Liver (tissue), 9 donors: ENCODE results near the gene MAPRE3. TPM values are rescaled to one million over a fixed set of nuclear protein-coding genes. Genes with fewer than 3 reads are reported as not detected.
A peak's percentile ranks its signal among the peaks of the same experiment; 100 is the strongest.

Source experiments
- DNase-seq: peaks from one replicate; pipeline ENCODE4 v3.0.0-alpha.2; 2017; ENCODE audit warnings: low spot score
- H3K27ac ChIP-seq, 2 donors: one replicate each; pipeline ENCODE4 v1.7.0; 2013; ENCODE audit warnings: inconsistent platforms in 2 of 2, low read length in 2 of 2, control low read depth in 1 of 2, low read depth in 1 of 2, mild to moderate bottlenecking in 1 of 2
- H3K27me3 ChIP-seq, 4 donors: one replicate each; pipeline versions ENCODE4 v1.6.1 to v1.7.0; 2013; ENCODE audit warnings: low read length in 3 of 4, inconsistent platforms in 1 of 4, mild to moderate bottlenecking in 1 of 4, moderate library complexity in 1 of 4; ENCODE audit not compliant: control insufficient read depth in 4 of 4, insufficient read depth in 4 of 4
- H3K36me3 ChIP-seq, 4 donors: one replicate each; pipeline versions ENCODE4 v1.6.1 to v1.7.0; 2013; ENCODE audit warnings: low read length in 3 of 4, mild to moderate bottlenecking in 3 of 4, low read depth in 1 of 4, moderate library complexity in 1 of 4; ENCODE audit not compliant: control insufficient read depth in 4 of 4, insufficient read depth in 3 of 4
- H3K4me1 ChIP-seq, 4 donors: one replicate each; pipeline versions ENCODE4 v1.6.1 to v1.7.0; 2013; ENCODE audit warnings: low read length in 3 of 4, mild to moderate bottlenecking in 3 of 4, moderate library complexity in 1 of 4; ENCODE audit not compliant: control insufficient read depth in 4 of 4, insufficient read depth in 4 of 4
- H3K4me3 ChIP-seq, 3 donors: one replicate each; pipeline versions ENCODE4 v1.6.1 to v1.7.0; 2013; ENCODE audit warnings: low read length in 3 of 3, control low read depth in 1 of 3, low read depth in 1 of 3, mild to moderate bottlenecking in 1 of 3
- H3K9ac ChIP-seq, 2 donors: one replicate each; pipeline ENCODE4 v1.7.0; 2013; ENCODE audit warnings: low read length in 2 of 2, mild to moderate bottlenecking in 2 of 2, moderate library complexity in 2 of 2, control low read depth in 1 of 2, low read depth in 1 of 2
- H3K9me3 ChIP-seq, 4 donors: one replicate each; pipeline versions ENCODE4 v1.6.1 to v1.7.0; 2013; ENCODE audit warnings: low read length in 3 of 4; ENCODE audit not compliant: control insufficient read depth in 4 of 4
- ATF3 ChIP-seq: IDR thresholded peaks from 2 replicates; pipeline ENCODE4 v1.6.1; 2016; ENCODE audit warnings: antibody characterized with exemption
- CTCF ChIP-seq: fragments of 150-350 bp; IDR thresholded peaks from 2 replicates; pipeline ENCODE4 v1.5.1; 2017; ENCODE audit warnings: improper control_type of control experiment, low read depth, low read length; ENCODE audit not compliant: missing input control
- FOXA2 ChIP-seq: IDR thresholded peaks from 2 replicates; pipeline ENCODE4 v1.6.1; 2016; ENCODE audit warnings: antibody characterized with exemption
- JUND ChIP-seq, 2 donors: IDR thresholded peaks; 2 replicates each; pipeline ENCODE4 v1.6.1; 2016; ENCODE audit warnings: antibody characterized with exemption in 2 of 2
- NR2F2 ChIP-seq: IDR thresholded peaks from 2 replicates; pipeline ENCODE4 v1.6.1; 2016; ENCODE audit warnings: antibody characterized with exemption
- RAD21 ChIP-seq, 2 donors: IDR thresholded peaks; 2 replicates each; pipeline ENCODE4 v1.6.1; 2016; ENCODE audit warnings: antibody characterized with exemption in 2 of 2, mild to moderate bottlenecking in 2 of 2
- REST ChIP-seq: IDR thresholded peaks from 2 replicates; pipeline ENCODE4 v1.6.1; 2016; ENCODE audit warnings: antibody characterized with exemption, mild to moderate bottlenecking
- RXRA ChIP-seq, 2 donors: IDR thresholded peaks; 2 replicates each; pipeline ENCODE4 v1.6.1; 2017 to 2018; ENCODE audit warnings: antibody characterized with exemption in 2 of 2, mild to moderate bottlenecking in 1 of 2
- SP1 ChIP-seq: IDR thresholded peaks from 2 replicates; pipeline ENCODE4 v1.6.1; 2018; ENCODE audit warnings: antibody characterized with exemption, mild to moderate bottlenecking
- TAF1 ChIP-seq: conservative IDR thresholded peaks from 2 replicates; pipeline ENCODE4 v1.6.1; 2016; ENCODE audit warnings: antibody characterized with exemption, mild to moderate bottlenecking
- ZBTB33 ChIP-seq: IDR thresholded peaks from 2 replicates; pipeline ENCODE4 v1.6.1; 2016; ENCODE audit warnings: antibody characterized with exemption
- WGBS: extraction: QIAGEN DNeasy Blood & Tissue Kit; methylation state at CpG from one replicate; pipeline ENCODE4 v1.1.7; 2013; 5-methylcytosine and 5-hydroxymethylcytosine counted together
- polyA plus RNA-seq, 2 donors: library from polyadenylated mRNA; stranded (reverse) in 1 of 2; unstranded in 1 of 2; fragments of 200-250 nt in 1 of 2; fragments of >200 nt in 1 of 2; fragmentation: Nextera tagmentation in 1 of 2; extraction: Ambion mirVana in 1 of 2; gene quantifications; one replicate each; pipeline versions ENCODE4 v1.2.1 to v1.2.3, GENCODE V29; 2013 to 2015
- total RNA-seq, 2 donors: library from RNA; depleted of rRNA; stranded (reverse); fragments of >200 nt; gene quantifications; one replicate each; pipeline ENCODE4 v1.2.3, GENCODE V29; 2014
- donor health status: healthy.
- donor health status: healthy.
- donor health status: healthy.
- donor health status: healthy.
- donor health status: healthy.

Gene MAPRE3
- total and polyA plus RNA-seq, 4 donors, result 1.0 to 15.8 (median 9.8) TPM

- TF ChIP-seq CTCF (no peak), JUND (IDR thresholded peaks at IDR 0.05) (no peak), RXRA (IDR thresholded peaks at IDR 0.05) (no peak), SP1 (no peak), TAF1 (no peak), ATF3 (no peak)
These were observed 43.3 kb downstream of the MAPRE3 start (continued) for GRCh38 chr2:27013738-27014137.

- no peak for DNase-seq
- no peak overlapping the region for H3K4me3 ChIP-seq
- H3K27ac ChIP-seq, result peak overlapping the region; percentile 53 to 63
- no peaks in the 10 kb centered on the region for H3K36me3 ChIP-seq
- H3K9me3 ChIP-seq, result no peaks in the 10 kb centered on the region
- H3K27me3 ChIP-seq, result no peaks in the 10 kb centered on the region
- TF ChIP-seq NR2F2, result no peak
- no peak for TF ChIP-seq REST
- TF ChIP-seq FOXA2, result peak; percentile 59
- TF ChIP-seq ZBTB33, result no peak
- WGBS, result 71% methylated on average over 8 of the region's 8 CpGs
- H3K9ac ChIP-seq, result no peak overlapping the region
- H3K4me1 ChIP-seq, result peaks cover 26 to 55% (median 42%) of the 10 kb centered on the region in 4 donors
These were observed 44.5 kb downstream of the MAPRE3 start for GRCh38 chr2:27014771-27015433.

GRCh38 chr2:27016801-27017325 lies 46.4 kb downstream of the MAPRE3 start:
- TF ChIP-seq CTCF (peak; percentile 74), ATF3 (no peak), RXRA (IDR thresholded peaks at IDR 0.05) (peak in 1 of 2 donors; percentile 25), RAD21 (IDR thresholded peaks at IDR 0.05) (peak; percentile 92 to 95)
- Histone ChIP-seq H3K27me3 (no peaks in the 10 kb centered on the region), H3K9me3 (no peaks in the 10 kb centered on the region), H3K4me3 (no peak overlapping the region), H3K9ac (no peak overlapping the region), H3K36me3 (no peaks in the 10 kb centered on the region), H3K27ac (peak overlapping the region; percentile 4 to 22), H3K4me1 (peaks cover 28 to 65% (median 54%) of the 10 kb centered on the region in 4 donors)
- DNase-seq, result peak; percentile 66
- WGBS, result 64% methylated on average over 3 of the region's 3 CpGs
